ENCODE data around the gene WDR46. TPM values are rescaled to one million over a fixed set of nuclear protein-coding genes. Genes with fewer than 3 reads are reported as not detected.
A peak's percentile ranks its signal among the peaks of the same experiment; 100 is the strongest.

The WDR46 gene
- total and polyA plus RNA-seq, 2 of the 13 experiments (the other 11 are each of a cell fraction or from before 2014, with no cell fraction given), result 47.4 to 105 TPM

DNA sequence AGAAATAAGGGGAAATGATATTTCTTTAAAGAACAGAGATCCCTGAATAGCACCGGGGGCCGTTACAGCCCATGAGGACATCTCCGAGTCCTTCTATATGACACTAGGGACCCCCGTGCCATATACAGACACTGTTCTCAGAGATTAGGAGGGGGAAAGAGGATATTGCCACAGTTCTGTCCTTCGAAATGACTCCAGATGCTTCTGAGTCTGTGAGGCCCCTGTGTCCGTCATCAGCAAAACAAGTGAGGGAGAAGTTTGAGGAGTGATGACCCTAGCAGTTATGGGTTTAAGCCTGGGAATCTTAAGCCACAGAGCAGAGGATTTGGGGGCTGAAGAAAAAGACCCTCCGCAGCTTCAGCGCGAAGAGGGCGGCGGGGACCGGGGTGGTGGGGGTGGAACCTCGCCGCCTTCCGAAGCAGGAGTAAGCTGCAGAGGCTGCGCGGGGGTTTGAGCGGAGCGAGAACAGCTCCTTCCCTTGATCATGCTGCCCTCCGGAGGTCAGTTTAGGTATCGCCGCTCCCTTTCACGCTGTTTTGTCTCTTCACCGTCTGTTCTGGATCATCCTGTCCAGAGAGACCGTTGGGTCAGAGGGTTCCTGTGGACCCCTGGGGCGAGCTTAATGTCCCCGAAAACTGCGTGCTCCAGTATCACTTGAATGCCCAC, 40.9 kb downstream of the WDR46 start (continued):
- TF ChIP-seq, protein P1, sequence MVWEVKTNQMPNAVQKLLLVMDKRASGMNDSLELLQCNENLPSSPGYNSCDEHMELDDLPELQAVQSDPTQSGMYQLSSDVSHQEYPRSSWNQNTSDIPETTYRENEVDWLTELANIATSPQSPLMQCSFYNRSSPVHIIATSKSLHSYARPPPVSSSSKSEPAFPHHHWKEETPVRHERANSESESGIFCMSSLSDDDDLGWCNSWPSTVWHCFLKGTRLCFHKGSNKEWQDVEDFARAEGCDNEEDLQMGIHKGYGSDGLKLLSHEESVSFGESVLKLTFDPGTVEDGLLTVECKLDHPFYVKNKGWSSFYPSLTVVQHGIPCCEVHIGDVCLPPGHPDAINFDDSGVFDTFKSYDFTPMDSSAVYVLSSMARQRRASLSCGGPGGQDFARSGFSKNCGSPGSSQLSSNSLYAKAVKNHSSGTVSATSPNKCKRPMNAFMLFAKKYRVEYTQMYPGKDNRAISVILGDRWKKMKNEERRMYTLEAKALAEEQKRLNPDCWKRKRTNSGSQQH (CRISPR knock-in tag; IDR thresholded peaks at IDR 0.05; ENCODE audit: low read depth), result peak; percentile 51; the same call in 1 of the 2 replicates
- no peak; the same call in 1 of the 2 replicates for TF ChIP-seq ZNF547 (CRISPR knock-in tag; IDR thresholded peaks at IDR 0.05)
- TF ChIP-seq ZMYM4 (CRISPR knock-in tag; IDR thresholded peaks at IDR 0.05), result no peak
- TF ChIP-seq ZNF12 (CRISPR knock-in tag; IDR thresholded peaks at IDR 0.05), result no peak
- TF ChIP-seq HDAC1 (CRISPR knock-in tag; IDR thresholded peaks at IDR 0.05), result no peak
- no peak for TF ChIP-seq NCOA5 (CRISPR knock-in tag; IDR thresholded peaks at IDR 0.05)
- no peak for TF ChIP-seq TCF7L2 (IDR thresholded peaks at IDR 0.05; ENCODE audit: low read depth, low read length)
- TF ChIP-seq, protein P2, sequence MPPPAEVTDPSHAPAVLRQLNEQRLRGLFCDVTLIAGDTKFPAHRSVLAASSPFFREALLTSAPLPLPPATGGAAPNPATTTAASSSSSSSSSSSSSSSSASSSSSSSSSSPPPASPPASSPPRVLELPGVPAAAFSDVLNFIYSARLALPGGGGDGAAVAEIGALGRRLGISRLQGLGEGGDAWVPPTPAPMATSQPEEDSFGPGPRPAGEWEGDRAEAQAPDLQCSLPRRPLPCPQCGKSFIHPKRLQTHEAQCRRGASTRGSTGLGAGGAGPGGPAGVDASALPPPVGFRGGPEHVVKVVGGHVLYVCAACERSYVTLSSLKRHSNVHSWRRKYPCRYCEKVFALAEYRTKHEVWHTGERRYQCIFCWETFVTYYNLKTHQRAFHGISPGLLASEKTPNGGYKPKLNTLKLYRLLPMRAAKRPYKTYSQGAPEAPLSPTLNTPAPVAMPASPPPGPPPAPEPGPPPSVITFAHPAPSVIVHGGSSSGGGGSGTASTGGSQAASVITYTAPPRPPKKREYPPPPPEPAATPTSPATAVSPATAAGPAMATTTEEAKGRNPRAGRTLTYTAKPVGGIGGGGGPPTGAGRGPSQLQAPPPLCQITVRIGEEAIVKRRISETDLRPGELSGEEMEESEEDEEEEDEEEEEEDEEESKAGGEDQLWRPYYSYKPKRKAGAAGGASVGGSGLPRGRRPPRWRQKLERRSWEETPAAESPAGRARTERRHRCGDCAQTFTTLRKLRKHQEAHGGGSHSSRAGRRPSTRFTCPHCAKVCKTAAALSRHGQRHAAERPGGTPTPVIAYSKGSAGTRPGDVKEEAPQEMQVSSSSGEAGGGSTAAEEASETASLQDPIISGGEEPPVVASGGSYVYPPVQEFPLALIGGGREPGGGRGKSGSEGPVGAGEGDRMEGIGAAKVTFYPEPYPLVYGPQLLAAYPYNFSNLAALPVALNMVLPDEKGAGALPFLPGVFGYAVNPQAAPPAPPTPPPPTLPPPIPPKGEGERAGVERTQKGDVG (CRISPR knock-in tag; IDR thresholded peaks at IDR 0.05; ENCODE audit: borderline replicate concordance), result no peak
- no peak for TF ChIP-seq TEAD2 (CRISPR knock-in tag; IDR thresholded peaks at IDR 0.05)
- TF ChIP-seq, protein P3, sequence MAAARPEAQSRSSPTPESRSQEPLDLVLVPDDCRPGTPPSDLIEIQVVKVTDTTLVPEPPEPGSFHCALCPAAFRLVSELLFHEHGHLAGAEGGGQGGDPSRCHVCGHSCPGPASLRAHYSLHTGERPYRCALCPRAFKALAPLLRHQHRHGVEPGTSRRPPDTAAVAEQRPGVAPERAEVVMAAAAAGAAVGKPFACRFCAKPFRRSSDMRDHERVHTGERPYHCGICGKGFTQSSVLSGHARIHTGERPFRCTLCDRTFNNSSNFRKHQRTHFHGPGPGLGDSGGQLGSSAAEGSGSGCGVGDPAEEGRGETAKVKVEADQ (CRISPR knock-in tag; IDR thresholded peaks at IDR 0.05; ENCODE audit: borderline replicate concordance), result peak; percentile 76; the same call in 1 of the 2 replicates
- TF ChIP-seq, protein P4, sequence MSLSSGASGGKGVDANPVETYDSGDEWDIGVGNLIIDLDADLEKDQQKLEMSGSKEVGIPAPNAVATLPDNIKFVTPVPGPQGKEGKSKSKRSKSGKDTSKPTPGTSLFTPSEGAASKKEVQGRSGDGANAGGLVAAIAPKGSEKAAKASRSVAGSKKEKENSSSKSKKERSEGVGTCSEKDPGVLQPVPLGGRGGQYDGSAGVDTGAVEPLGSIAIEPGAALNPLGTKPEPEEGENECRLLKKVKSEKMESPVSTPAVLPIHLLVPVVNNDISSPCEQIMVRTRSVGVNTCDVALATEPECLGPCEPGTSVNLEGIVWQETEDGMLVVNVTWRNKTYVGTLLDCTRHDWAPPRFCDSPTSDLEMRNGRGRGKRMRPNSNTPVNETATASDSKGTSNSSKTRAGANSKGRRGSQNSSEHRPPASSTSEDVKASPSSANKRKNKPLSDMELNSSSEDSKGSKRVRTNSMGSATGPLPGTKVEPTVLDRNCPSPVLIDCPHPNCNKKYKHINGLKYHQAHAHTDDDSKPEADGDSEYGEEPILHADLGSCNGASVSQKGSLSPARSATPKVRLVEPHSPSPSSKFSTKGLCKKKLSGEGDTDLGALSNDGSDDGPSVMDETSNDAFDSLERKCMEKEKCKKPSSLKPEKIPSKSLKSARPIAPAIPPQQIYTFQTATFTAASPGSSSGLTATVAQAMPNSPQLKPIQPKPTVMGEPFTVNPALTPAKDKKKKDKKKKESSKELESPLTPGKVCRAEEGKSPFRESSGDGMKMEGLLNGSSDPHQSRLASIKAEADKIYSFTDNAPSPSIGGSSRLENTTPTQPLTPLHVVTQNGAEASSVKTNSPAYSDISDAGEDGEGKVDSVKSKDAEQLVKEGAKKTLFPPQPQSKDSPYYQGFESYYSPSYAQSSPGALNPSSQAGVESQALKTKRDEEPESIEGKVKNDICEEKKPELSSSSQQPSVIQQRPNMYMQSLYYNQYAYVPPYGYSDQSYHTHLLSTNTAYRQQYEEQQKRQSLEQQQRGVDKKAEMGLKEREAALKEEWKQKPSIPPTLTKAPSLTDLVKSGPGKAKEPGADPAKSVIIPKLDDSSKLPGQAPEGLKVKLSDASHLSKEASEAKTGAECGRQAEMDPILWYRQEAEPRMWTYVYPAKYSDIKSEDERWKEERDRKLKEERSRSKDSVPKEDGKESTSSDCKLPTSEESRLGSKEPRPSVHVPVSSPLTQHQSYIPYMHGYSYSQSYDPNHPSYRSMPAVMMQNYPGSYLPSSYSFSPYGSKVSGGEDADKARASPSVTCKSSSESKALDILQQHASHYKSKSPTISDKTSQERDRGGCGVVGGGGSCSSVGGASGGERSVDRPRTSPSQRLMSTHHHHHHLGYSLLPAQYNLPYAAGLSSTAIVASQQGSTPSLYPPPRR (CRISPR knock-in tag; IDR thresholded peaks at IDR 0.05; ENCODE audit: borderline replicate concordance), result no peak
- no peak for TF ChIP-seq NFIB (CRISPR knock-in tag; IDR thresholded peaks at IDR 0.05; ENCODE audit: borderline replicate concordance)
- TF ChIP-seq NFKBIZ (CRISPR knock-in tag; IDR thresholded peaks at IDR 0.05), result no peak
- no peak for TF ChIP-seq ZSCAN31 (CRISPR knock-in tag; IDR thresholded peaks at IDR 0.05; ENCODE audit: low read depth)
- TF ChIP-seq ISL2 (CRISPR knock-in tag; IDR thresholded peaks at IDR 0.05), result no peak
- TF ChIP-seq, protein P5, sequence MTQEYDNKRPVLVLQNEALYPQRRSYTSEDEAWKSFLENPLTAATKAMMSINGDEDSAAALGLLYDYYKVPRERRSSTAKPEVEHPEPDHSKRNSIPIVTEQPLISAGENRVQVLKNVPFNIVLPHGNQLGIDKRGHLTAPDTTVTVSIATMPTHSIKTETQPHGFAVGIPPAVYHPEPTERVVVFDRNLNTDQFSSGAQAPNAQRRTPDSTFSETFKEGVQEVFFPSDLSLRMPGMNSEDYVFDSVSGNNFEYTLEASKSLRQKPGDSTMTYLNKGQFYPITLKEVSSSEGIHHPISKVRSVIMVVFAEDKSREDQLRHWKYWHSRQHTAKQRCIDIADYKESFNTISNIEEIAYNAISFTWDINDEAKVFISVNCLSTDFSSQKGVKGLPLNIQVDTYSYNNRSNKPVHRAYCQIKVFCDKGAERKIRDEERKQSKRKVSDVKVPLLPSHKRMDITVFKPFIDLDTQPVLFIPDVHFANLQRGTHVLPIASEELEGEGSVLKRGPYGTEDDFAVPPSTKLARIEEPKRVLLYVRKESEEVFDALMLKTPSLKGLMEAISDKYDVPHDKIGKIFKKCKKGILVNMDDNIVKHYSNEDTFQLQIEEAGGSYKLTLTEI (CRISPR knock-in tag; conservative IDR thresholded peaks at IDR 0.05), result no peak
